CD4-positive, alpha-beta T cell treated with Interleukin-6 for 4 hours (primary cell): ENCODE results near the gene MYO1D.
A peak's percentile ranks its signal among the peaks of the same experiment; 100 is the strongest.
"Not testable (repeated sequence)": the region's sequence is repeated elsewhere in the genome, so short reads cannot be mapped to it uniquely, and the experiment has no call there.

ENCODE experiments used
- DNase-seq: peaks from one replicate; pipeline ENCODE4 v3.0.0-alpha.2; 2020; ENCODE audit warnings: mixed read lengths

MYO1D gene

DNA sequence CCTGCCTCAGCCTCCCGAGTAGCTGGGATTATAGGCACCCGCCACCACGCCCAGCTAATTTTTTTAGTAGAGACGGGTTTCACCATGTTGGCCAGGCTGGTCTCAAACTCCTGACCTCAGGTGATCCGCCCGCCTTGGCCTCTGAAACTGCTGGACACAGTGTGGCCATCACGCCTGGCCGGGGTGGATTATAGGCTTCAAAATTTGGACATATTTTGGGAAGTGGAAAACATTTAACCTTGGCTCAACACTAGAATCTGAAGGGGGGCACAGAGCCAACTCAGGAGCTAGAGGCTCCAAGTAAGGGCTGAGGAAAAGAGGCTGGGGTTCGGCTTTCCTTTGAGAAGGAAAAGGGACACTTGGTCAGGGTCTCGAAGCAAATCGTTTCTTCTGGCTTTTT, 392.3 kb downstream of the MYO1D start:
- DNase-seq = no peak

DNA sequence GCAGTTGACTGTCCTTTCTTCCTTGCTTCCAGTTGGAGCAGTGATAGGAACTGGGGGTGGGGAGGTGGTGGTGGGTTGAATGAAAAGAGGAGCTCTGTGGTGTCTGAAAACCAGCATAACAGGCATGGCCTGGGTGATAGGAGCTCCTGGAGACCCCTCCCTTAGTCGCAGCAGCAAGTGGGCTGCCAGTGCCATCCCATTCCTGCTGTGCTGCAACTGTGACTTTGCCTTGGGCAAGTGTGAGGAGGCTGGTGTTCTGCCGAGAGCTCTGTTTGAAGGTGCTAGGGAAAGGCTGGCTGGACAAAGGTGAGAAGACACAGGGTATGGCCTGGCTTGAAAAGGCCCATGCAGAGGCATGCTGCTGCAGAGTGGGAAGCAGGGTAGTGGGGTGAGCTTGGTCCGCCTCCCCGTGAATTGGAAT, 392.9 kb downstream of the MYO1D start:
- DNase-seq = no peak

GRCh38 chr17:32483451-32484019, 393.4 kb downstream of the MYO1D start:
- DNase-seq = peak; percentile 54

- no peak for DNase-seq
Measured at GRCh38 chr17:32482568-32483320, 394.2 kb downstream of the MYO1D start.

DNA sequence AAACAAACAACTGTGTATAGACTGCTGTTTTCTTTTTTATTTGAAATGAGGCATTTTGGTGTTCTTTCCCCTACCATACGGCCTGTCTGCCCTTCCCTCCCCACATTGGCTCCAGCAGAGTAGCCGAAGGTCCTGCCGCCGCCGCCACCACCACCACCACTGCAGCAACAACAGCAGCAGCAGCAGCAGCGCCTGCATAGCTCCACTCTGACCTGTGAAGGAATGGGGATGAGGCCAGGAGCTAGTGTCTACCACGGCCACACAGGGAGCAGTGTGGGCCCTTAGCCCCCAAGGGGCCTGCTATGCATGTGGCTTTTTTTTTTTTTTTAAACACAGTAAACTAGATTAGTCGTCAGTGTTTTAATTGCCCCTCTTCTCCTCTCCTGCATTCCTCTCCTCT, 395.7 kb downstream of the MYO1D start:
- no peak for DNase-seq

- no peak for DNase-seq
Measured at GRCh38 chr17:32479074-32479617, 397.8 kb downstream of the MYO1D start.

GRCh38 chr17:32477220-32477619, 399.7 kb downstream of the MYO1D start:
- DNase-seq = no peak

DNA sequence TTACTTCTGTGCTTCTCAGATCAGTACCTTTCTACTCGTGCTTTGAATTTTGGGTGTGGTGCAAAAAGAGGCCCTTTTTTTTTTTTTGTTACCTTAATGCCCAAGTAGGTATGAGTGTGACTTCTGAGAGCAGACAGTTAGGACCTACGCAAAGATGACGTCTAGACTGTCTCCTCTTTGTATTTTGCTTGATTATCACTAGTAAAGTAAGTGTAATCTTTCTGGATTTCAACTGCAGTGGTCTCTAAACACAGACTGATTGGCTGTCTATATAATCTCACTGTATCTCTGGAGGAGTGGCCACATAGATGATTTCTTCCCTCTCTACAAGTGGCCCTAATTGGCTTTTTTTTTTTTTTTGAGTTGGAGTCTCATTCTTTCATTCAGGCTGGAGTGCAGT, 401.7 kb downstream of the MYO1D start:
- no peak for DNase-seq

- DNase-seq = no peak
Measured at GRCh38 chr17:32471652-32472051, 405.3 kb downstream of the MYO1D start.

- no peak for DNase-seq
Measured at GRCh38 chr17:32470405-32471167, 406.3 kb downstream of the MYO1D start.

- no peak for DNase-seq
Measured at GRCh38 chr17:32467949-32468348, 409.0 kb downstream of the MYO1D start.

GRCh38 chr17:32464374-32464773, 412.6 kb downstream of the MYO1D start:
- no peak for DNase-seq

GRCh38 chr17:32463304-32463703, 413.6 kb downstream of the MYO1D start:
- no peak for DNase-seq

GRCh38 chr17:32461853-32462617, 414.9 kb downstream of the MYO1D start:
- DNase-seq = peak; percentile 79

- no peak for DNase-seq
Measured at GRCh38 chr17:32461498-32461852, 415.4 kb downstream of the MYO1D start.

DNA sequence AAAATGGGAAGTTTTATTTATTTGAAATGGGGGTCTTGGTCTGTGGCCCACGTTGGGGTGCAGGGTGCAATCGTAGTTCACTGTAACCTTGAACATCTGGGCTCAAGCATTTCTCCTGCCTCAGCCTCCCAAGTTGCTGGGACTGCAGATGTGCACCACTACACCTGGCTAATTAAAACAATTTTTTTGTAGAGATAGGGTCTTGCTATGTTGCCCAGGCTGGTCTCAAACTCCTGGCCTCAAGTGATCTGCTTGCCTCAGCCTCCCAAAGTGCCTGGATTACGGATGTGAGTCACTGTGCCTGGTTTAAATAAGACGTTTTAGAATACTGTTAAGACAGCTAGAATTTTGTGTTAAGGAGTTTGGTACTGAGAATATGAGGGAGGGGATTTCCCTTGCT, 416.9 kb downstream of the MYO1D start:
- no peak for DNase-seq

- DNase-seq = no peak
Measured at GRCh38 chr17:32458371-32458770, 418.6 kb downstream of the MYO1D start.

GRCh38 chr17:32453370-32453769, 423.6 kb downstream of the MYO1D start:
- DNase-seq = no peak

DNA sequence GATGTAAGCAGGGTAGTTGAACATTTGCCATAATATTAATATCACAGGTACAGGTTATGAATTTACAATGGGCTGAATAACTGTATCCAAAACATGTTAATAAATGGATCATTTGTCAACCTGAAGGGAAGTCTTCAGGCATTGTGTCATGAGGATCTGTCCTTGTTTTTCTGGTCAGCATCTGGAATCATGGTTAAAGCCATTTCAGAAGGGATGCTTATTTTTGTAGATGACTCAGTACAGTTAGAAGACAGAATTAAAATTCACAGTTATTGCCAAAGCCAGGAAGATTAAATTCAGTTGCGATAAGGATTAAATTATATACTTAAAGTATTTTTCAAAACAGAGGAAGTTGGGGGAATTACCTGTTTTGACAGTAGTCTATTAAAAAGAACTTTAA, 424.6 kb downstream of the MYO1D start:
- no peak for DNase-seq

DNA sequence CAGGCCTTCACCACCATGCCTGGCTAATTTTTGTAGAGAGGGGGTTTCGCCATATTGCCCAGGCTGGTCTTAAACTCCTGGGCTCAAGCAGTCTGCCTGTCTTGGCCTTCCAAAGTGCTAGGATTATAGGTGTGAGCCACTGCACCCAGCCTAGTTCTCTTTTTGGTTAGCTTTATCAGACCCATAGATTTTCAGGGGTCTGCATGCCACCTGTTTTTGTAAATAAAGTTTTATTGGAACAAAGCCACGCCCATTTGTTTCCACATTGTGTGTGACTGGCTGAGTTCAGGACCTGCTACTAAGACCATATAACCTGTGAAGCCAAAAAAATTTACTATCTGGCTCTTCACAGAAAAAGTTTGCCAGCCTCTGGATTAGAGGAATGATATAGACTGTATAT, 425.0 kb downstream of the MYO1D start:
- no peak for DNase-seq

DNA sequence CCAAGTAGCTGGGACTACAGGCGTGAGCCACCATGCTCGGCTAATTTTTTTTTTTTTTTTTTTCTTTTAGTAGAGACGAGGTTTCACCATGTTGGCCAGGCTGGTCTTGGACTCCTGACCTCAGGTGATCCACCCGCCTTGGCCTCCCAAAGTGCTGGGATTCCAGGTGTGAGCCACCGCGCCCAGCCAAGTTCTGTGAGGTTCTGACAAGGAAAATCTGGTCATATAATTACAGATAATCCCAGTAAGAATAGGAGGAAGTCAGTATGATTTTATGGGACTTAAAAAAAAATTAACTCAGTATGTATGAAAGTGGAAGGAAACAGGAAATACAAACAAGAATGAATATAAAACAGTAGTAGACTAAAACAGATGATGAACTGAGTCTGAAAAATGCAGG, 426.5 kb downstream of the MYO1D start:
- not testable (repeated sequence) for DNase-seq

DNA sequence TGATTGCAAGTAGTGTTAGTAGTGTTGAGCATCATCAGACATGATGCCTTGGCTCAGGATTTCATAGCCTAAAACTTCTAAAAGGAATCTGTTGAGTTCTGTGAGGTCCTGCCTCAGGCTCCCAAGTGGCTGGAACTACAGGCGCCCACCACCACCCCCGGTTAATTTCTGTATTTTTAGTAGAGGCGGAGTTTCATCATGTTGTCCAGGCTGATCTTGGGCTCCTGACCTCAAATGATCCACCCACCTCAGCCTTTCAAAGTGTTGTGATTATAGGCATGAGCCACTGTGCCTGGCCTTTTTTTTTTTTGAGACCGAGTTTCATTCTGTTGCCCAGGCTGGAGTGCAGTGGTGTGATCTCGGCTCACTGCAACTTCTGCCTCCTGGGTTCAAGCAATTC, 427.0 kb downstream of the MYO1D start:
- DNase-seq = no peak

- DNase-seq = no peak
Measured at GRCh38 chr17:32446949-32447348, 430.0 kb downstream of the MYO1D start.
